Transverse colon (tissue), 1 donor: ENCODE measurements around the gene COPB2.

Source experiments
- EP300 ChIP-seq: sonication (generic); formaldehyde crosslinking; IDR thresholded peaks from one replicate; pipeline ENCODE4 v1.6.1; 2017; ENCODE audit warnings: antibody characterized with exemption, low read depth
- POLR2A ChIP-seq: fragments of 450-650 bp; IDR thresholded peaks from one replicate; pipeline ENCODE4 v1.6.1; 2016; ENCODE audit warnings: antibody characterized with exemption, mild to moderate bottlenecking, moderate library complexity

DNA sequence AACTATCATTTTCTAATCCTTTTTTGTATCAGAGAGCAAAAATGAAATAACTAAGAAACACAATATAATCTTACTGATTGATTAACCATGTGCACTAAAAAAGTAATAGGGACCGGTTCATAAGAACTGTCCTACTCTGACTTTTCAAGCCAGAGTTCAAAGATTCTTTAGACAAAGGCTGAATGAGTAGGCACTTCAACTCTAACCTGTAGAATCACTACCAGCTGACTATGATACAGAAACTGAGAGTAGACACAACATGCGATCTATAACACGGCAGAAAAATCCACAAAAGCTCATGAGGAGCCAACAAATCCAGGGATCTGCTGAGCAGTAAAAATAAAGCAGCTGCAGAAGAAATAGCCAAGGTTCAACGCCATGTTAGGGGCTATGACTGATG, 8.9 kb downstream of the COPB2 start:
- TF ChIP-seq POLR2A (no peak), EP300 (no peak)
